Prostate gland (tissue), 2 donors: ENCODE measurements around the gene DNAH3. TPM values are rescaled to one million over a fixed set of nuclear protein-coding genes. Genes with fewer than 3 reads are reported as not detected.

Experiments used
- DNase-seq: peaks from one replicate; pipeline ENCODE4 v3.0.0-alpha.2; 2019; ENCODE audit warnings: low spot score
- H3K27ac ChIP-seq, 2 donors: fragments of 200-600 bp; sonication (generic); 2 replicates each; pipeline ENCODE4 v1.5.1; 2017 to 2019
- H3K27me3 ChIP-seq: fragments of 200-600 bp; sonication (generic); replicated peaks from 2 replicates; pipeline ENCODE4 v1.5.1; 2019; ENCODE audit not compliant: insufficient read depth
- H3K36me3 ChIP-seq, 2 donors: fragments of 200-600 bp; sonication (generic); 1 replicate in 1 of 2; 2 replicates in 1 of 2; pipeline versions ENCODE4 v1.5.1 to v1.8.1; 2017 to 2019
- H3K4me1 ChIP-seq: fragments of 200-600 bp; sonication (generic); replicated peaks from 2 replicates; pipeline ENCODE4 v1.5.1; 2019
- H3K4me3 ChIP-seq, 2 donors: fragments of 200-600 bp; sonication (generic); 2 replicates each; pipeline ENCODE4 v1.5.1; 2017 to 2019
- H3K9me3 ChIP-seq: fragments of 200-600 bp; sonication (generic); 2 replicates; pipeline ENCODE4 v1.5.1; 2017
- CTCF ChIP-seq, 4 experiments: fragments of 200-600 bp in 2 of 4; fragments of 450-650 bp in 2 of 4; sonication (generic) in 2 of 4; IDR thresholded peaks; 1 replicate in 3 of 4; 2 replicates in 1 of 4; pipeline ENCODE4 v1.5.1; 2016 to 2019; ENCODE audit warnings: antibody characterized with exemption in 4 of 4, mild to moderate bottlenecking in 2 of 4, moderate library complexity in 2 of 4
- POLR2A ChIP-seq: fragments of 450-650 bp; IDR thresholded peaks from one replicate; pipeline ENCODE4 v1.6.1; 2016; ENCODE audit warnings: antibody characterized with exemption, mild to moderate bottlenecking
- POLR2AphosphoS5 ChIP-seq: sonication (generic); formaldehyde crosslinking; IDR thresholded peaks from one replicate; pipeline ENCODE4 v1.6.1; 2017; ENCODE audit warnings: antibody characterized with exemption
- WGBS: methylation state at CpG from one replicate; pipeline ENCODE4 v1.1.5; 2018; 5-methylcytosine and 5-hydroxymethylcytosine counted together
- intact Hi-C: fragments of 100-400 bp; cut with DNase I; formaldehyde crosslinking; loops from one replicate; pipeline ENCODE4 v1.14.2; 2022
- total RNA-seq, 2 donors: library from RNA; depleted of rRNA; stranded (reverse); fragments of >200 nt; gene quantifications; one replicate each; pipeline ENCODE4 v1.1.0, GENCODE V29; 2016

The DNAH3 gene
- total RNA-seq, 2 donors from 2014 or later = 0.09 to 8.0 TPM

- no peaks in the 10 kb centered on the region for H3K9me3 ChIP-seq
- no peak overlapping the region for H3K27ac ChIP-seq
- 49% methylated on average over 6 of the region's 6 CpGs for WGBS
- H3K36me3 ChIP-seq = no peaks in the 10 kb centered on the region
- TF ChIP-seq CTCF (IDR thresholded peaks at IDR 0.05) (no peak), POLR2A (no peak), POLR2AphosphoS5 (no peak)
- no peak overlapping the region for H3K4me3 ChIP-seq
- H3K4me1 ChIP-seq = no peaks in the 10 kb centered on the region
- no peak for DNase-seq
- intact Hi-C loops = no loop called here
- H3K27me3 ChIP-seq = no peaks in the 10 kb centered on the region
Observed at GRCh38 chr16:21194771-21195301, 44.2 kb upstream of the DNAH3 start.

GRCh38 chr16:21192991-21193390 lies 42.3 kb upstream of the DNAH3 start:
- TF ChIP-seq POLR2A (no peak), CTCF (IDR thresholded peaks at IDR 0.05) (no peak), POLR2AphosphoS5 (no peak)
- Histone ChIP-seq H3K27me3 (no peaks in the 10 kb centered on the region), H3K27ac (no peak overlapping the region), H3K36me3 (no peaks in the 10 kb centered on the region), H3K4me3 (no peak overlapping the region), H3K9me3 (no peaks in the 10 kb centered on the region), H3K4me1 (no peaks in the 10 kb centered on the region)
- 33% methylated on average over 1 of the region's 1 CpG for WGBS
- intact Hi-C loops = no loop called here
- DNase-seq = no peak

GRCh38 chr16:21190599-21190998 lies 40.0 kb upstream of the DNAH3 start:
- DNase-seq = no peak
- H3K36me3 ChIP-seq = no peaks in the 10 kb centered on the region
- H3K4me3 ChIP-seq = no peak overlapping the region
- no peaks in the 10 kb centered on the region for H3K27me3 ChIP-seq
- no peaks in the 10 kb centered on the region for H3K4me1 ChIP-seq
- H3K9me3 ChIP-seq = no peaks in the 10 kb centered on the region
- TF ChIP-seq POLR2AphosphoS5 = no peak
- TF ChIP-seq POLR2A = no peak
- no peak overlapping the region for H3K27ac ChIP-seq
- intact Hi-C loops = no loop called here

- Histone ChIP-seq H3K27ac (no peak overlapping the region), H3K36me3 (no peaks in the 10 kb centered on the region), H3K4me3 (no peak overlapping the region), H3K4me1 (no peaks in the 10 kb centered on the region), H3K9me3 (no peaks in the 10 kb centered on the region), H3K27me3 (no peaks in the 10 kb centered on the region)
- TF ChIP-seq POLR2AphosphoS5 = no peak
- TF ChIP-seq POLR2A = no peak
- TF ChIP-seq CTCF (IDR thresholded peaks at IDR 0.05) = no peak
- WGBS = 95% methylated on average over 4 of the region's 4 CpGs
- intact Hi-C loops = no loop called here
- DNase-seq = no peak
Observed at GRCh38 chr16:21190013-21190412, 39.4 kb upstream of the DNAH3 start.

GRCh38 chr16:21189311-21189710 lies 38.7 kb upstream of the DNAH3 start:
- H3K36me3 ChIP-seq = no peaks in the 10 kb centered on the region
- no peak for DNase-seq
- H3K4me1 ChIP-seq = no peaks in the 10 kb centered on the region
- intact Hi-C loops = loop anchor here (5.0 to 10.0 kb wide), 3 partner anchors 88 to 1485 kb away; partner anchors contain the start of gene CRYM
- H3K4me3 ChIP-seq = no peak overlapping the region
- H3K9me3 ChIP-seq = no peaks in the 10 kb centered on the region
- TF ChIP-seq POLR2A (no peak), POLR2AphosphoS5 (no peak), CTCF (IDR thresholded peaks at IDR 0.05) (no peak)
- no peak overlapping the region for H3K27ac ChIP-seq
- WGBS = 88% methylated on average over 5 of the region's 5 CpGs
- H3K27me3 ChIP-seq = no peaks in the 10 kb centered on the region
